ENCODE measurements around the gene ZNF292. TPM values are rescaled to one million over a fixed set of nuclear protein-coding genes. Genes with fewer than 3 reads are reported as not detected.
A peak's percentile ranks its signal among the peaks of the same experiment; 100 is the strongest.
"Not testable (repeated sequence)": the region's sequence is repeated elsewhere in the genome, so short reads cannot be mapped to it uniquely, and the experiment has no call there.

The ZNF292 gene
- total RNA-seq, 1 experiment from 2014 or later = 9.7 TPM

- no peak for DNase-seq (ENCODE audit: low read depth, low spot score)
- in situ Hi-C loops (cut with HindIII; ENCODE audit: low pct_unique_long_range_greater_than_20kb, low sequenced_read_pairs) = no loop called here
These were observed 748 bp upstream of the ZNF292 start for GRCh38 chr6:87154641-87154992.

DNA sequence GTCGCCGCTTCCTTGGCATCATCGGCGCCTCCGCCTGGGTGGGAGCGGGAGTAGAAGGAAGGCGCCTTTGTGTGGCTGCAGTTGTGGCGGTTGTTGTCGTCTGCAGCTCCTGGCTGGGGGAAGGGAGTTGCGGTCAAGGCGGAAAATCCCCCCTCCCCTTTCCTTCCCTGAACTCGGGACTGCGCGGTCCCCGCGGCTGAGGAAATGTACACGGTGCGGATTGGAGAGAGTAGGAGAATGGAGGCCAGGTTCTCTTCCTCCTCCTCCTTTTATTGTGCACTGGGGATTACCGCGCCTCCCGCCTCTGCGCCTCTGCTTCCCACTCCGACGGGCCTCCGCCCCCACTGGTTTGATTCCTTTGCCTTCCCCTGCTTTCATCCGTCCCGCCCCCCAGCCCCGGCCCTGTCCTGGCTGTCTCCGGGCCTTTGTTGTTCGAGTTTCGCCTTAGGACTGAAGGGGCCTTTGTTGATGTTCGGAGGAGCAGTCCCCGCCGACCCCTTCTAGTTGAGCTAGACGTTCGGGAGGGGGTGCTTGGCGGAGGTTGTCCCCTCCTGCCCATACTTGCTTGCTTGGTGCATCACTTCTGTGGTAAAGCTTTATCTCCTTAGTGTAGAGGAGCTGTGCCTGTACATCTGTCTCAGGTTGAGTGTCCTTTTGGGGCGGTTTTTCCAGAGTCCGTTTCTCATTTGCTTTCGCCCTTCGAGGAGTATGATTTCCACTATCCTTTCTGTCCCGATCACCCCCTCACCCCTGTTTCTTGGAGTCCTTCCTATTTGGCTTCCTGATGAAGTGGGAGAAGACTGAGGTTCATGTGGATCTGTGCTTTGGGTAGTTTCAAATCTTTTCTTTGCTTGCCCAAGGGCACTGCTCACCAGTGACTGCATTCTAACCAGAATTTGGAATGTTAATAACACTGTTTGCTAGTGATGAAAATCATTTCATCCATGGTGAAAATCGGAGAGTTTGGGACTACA is 764 bp downstream of the ZNF292 start:
- in situ Hi-C loops (cut with HindIII; ENCODE audit: low pct_unique_long_range_greater_than_20kb, low sequenced_read_pairs) = no loop called here
- DNase-seq (ENCODE audit: low read depth, low spot score) = peak; percentile 58

GRCh38 chr6:87157596-87157995 is 2.2 kb downstream of the ZNF292 start:
- in situ Hi-C loops (cut with HindIII; ENCODE audit: low pct_unique_long_range_greater_than_20kb, low sequenced_read_pairs); DNase-seq (ENCODE audit: low read depth, low spot score): not testable (repeated sequence)

- in situ Hi-C loops (cut with HindIII; ENCODE audit: low pct_unique_long_range_greater_than_20kb, low sequenced_read_pairs) = no loop called here
- no peak for DNase-seq (ENCODE audit: low read depth, low spot score)
These were observed 5.9 kb downstream of the ZNF292 start for GRCh38 chr6:87161299-87161698.

- in situ Hi-C loops (cut with HindIII; ENCODE audit: low pct_unique_long_range_greater_than_20kb, low sequenced_read_pairs) = no loop called here
These were observed 8.6 kb downstream of the ZNF292 start for GRCh38 chr6:87164004-87164403.

GRCh38 chr6:87164506-87164905 is 9.1 kb downstream of the ZNF292 start:
- in situ Hi-C loops (cut with HindIII; ENCODE audit: low pct_unique_long_range_greater_than_20kb, low sequenced_read_pairs) = no loop called here
- no peak for DNase-seq (ENCODE audit: low read depth, low spot score)

More at GRCh38 chr6:87164004-87164403, 8.6 kb downstream of the ZNF292 start:
- DNase-seq (ENCODE audit: low read depth, low spot score) = no peak

GRCh38 chr6:87165185-87165584 is 9.8 kb downstream of the ZNF292 start:
- in situ Hi-C loops (cut with HindIII; ENCODE audit: low pct_unique_long_range_greater_than_20kb, low sequenced_read_pairs) = no loop called here
- no peak for DNase-seq (ENCODE audit: low read depth, low spot score)

GRCh38 chr6:87171938-87172633 is 16.7 kb downstream of the ZNF292 start:
- in situ Hi-C loops (cut with HindIII; ENCODE audit: low pct_unique_long_range_greater_than_20kb, low sequenced_read_pairs) = no loop called here
- DNase-seq (ENCODE audit: low read depth, low spot score) = no peak

- DNase-seq (ENCODE audit: low read depth, low spot score) = no peak
- in situ Hi-C loops (cut with HindIII; ENCODE audit: low pct_unique_long_range_greater_than_20kb, low sequenced_read_pairs) = no loop called here
These were observed 18.8 kb downstream of the ZNF292 start for GRCh38 chr6:87174078-87174579.

DNA sequence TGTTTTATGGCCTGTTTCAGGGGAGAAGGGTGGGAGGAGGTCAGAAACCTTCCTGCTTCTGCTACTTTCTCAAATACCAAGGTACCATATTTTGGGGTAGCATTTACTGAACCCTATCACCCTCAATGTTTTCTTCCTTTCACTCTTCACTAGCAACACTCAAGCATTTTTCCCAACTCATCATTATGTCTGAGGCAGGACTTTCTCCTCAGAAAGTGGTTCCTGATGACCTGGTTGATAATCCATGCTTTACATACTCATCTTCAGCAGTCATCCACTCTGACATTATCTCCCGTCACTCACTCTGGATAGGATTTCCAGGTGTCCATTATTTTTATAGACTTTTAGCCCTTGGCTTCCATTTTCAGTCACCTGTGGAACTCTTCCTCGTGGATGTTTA is 21.1 kb downstream of the ZNF292 start:
- in situ Hi-C loops (cut with HindIII; ENCODE audit: low pct_unique_long_range_greater_than_20kb, low sequenced_read_pairs) = no loop called here
- no peak for DNase-seq (ENCODE audit: low read depth, low spot score)

DNA sequence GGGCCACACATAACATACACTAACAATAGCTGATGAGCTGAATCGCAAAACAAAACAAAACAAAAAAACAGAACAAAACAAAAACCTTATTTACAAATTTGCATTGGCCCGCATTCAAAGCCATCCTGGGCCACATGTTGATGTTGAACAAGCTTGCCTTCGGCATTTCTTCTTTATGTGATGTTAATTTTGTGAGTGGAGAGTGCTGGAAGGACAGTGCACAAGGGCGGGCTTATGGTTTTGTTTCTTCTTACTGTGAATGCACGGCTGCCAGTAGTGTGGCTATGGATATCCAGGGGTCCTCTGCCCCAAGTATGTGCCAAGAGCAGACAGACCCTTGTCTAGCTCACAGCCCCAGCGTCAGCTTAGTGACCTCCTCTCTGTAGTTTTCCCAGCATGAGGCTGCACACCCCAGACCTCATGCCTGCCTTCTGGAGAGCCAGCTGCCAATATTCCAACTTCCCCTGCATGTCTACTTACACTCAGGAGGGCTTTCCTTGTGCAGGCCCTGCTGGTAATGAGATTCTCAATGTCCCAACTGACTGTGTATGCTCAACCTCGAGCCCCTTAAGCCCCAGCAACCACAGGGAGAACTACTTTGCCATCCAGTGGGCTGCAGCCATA is 24.9 kb downstream of the ZNF292 start:
- in situ Hi-C loops (cut with HindIII; ENCODE audit: low pct_unique_long_range_greater_than_20kb, low sequenced_read_pairs) = no loop called here

DNA sequence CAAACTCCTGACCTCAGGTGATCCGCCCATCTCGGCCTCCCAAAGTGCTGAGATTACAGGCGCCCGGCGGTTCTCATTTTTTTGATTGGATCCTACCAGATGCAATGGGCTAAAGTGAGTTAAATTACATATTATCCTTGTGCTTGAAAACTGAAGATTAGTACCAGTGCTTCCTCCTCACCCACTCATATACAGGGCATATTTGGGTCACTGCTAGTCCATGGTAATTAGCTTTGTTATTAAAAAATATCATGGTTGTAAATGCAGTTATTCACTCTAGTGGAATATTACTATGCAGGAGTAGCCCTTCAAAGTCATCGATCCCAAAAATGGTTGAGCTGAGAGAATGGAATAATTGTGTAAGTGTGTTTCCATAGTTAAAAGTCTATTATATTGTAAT is 26.5 kb downstream of the ZNF292 start:
- in situ Hi-C loops (cut with HindIII; ENCODE audit: low pct_unique_long_range_greater_than_20kb, low sequenced_read_pairs) = no loop called here

More for the DNA sequence above, 24.9 kb downstream of the ZNF292 start:
- DNase-seq (ENCODE audit: low read depth, low spot score) = no peak

GRCh38 chr6:87182321-87182720 is 27.0 kb downstream of the ZNF292 start:
- in situ Hi-C loops (cut with HindIII; ENCODE audit: low pct_unique_long_range_greater_than_20kb, low sequenced_read_pairs) = no loop called here
- no peak for DNase-seq (ENCODE audit: low read depth, low spot score)

More for the DNA sequence above, 26.5 kb downstream of the ZNF292 start:
- DNase-seq (ENCODE audit: low read depth, low spot score) = no peak

DNA sequence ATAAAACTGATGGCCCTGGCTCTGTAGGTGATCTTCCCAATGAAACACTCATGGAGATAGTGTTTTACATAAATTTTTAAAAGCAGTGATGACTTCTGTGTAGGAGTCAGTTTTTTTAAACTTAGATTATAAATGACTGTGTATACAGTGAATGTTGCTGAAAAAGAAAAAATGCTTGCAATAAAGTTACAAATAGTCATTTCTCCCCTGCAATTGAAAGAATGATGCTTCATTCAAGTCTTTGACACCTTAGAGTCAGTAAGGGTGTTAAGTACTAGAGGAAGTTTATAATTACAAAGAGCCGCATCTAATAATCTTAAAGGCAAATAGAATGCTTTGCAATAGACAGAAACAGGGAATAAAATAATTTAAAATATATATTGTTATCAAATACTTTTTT is 27.6 kb downstream of the ZNF292 start:
- in situ Hi-C loops (cut with HindIII; ENCODE audit: low pct_unique_long_range_greater_than_20kb, low sequenced_read_pairs) = no loop called here
- no peak for DNase-seq (ENCODE audit: low read depth, low spot score)

DNA sequence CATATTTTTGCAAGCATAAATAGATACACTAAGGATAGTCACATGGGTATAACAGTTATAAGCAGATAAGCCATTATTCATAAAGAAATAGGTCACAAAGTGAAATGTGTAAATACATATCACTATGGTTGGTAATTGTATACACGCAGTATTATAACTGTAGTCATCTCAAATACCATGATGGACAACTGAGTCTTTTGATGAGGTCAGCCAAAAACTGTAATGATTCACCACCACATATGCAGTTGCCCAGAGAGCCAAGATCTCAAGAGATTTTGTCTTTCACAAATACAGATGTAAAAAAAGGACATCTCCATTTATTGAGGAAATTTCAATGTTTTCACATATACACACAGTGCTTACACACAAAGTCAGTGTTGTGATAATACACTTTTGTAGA is 28.3 kb downstream of the ZNF292 start:
- no peak for DNase-seq (ENCODE audit: low read depth, low spot score)
- in situ Hi-C loops (cut with HindIII; ENCODE audit: low pct_unique_long_range_greater_than_20kb, low sequenced_read_pairs) = no loop called here

DNA sequence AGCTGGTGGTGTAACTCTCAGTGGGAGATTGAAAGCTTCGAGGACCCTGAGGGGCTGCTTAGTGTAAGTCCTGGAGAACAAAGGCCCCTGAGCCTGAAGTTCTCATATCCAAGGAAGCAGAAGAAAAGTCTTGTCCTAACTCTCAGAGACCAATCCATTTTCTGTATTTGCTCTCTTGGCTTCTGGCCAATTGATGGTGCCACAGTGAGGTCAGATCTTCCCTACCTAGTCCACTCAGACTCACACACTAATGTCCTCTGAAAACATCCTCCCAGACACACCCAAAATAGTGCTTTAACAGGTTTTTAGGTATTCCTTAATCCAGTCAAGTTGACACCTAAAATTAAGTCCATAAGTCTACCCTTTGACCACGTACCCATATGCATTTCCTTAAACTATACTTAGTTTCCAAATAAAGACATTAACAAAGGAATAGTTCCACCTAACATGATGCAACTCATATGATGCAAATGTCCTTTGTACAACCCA is 29.4 kb downstream of the ZNF292 start:
- in situ Hi-C loops (cut with HindIII; ENCODE audit: low pct_unique_long_range_greater_than_20kb, low sequenced_read_pairs) = no loop called here

GRCh38 chr6:87196275-87196842 is 41.0 kb downstream of the ZNF292 start:
- no peak for DNase-seq (ENCODE audit: low read depth, low spot score)

More for the DNA sequence above, 29.4 kb downstream of the ZNF292 start:
- DNase-seq (ENCODE audit: low read depth, low spot score) = no peak

DNA sequence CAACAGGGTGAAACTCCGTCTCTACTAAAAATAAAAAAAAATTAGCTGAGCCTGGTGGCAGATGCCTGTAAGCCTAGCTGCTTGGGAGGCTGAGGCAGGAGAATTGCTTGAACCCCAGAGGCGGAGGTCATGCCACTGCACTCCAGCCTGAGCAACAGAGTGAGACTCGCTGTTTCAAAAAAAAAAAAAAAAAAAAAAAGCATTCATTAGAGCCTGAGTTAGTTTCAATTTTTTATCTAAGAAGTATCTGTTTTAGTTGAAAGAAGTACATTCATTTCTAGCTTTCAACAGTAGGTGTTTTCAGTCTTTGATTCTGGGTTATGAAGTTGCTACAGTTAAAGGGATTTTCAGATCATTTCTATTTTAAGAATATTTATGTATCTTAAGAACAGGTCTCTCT is 42.2 kb downstream of the ZNF292 start:
- in situ Hi-C loops (cut with HindIII; ENCODE audit: low pct_unique_long_range_greater_than_20kb, low sequenced_read_pairs) = no loop called here
- DNase-seq (ENCODE audit: low read depth, low spot score) = no peak

More at GRCh38 chr6:87196275-87196842, 41.0 kb downstream of the ZNF292 start:
- in situ Hi-C loops (cut with HindIII; ENCODE audit: low pct_unique_long_range_greater_than_20kb, low sequenced_read_pairs) = no loop called here
